PFSK-1 (cell line): ENCODE data around the gene DDX52.

Experiments used
- FOXP2 ChIP-seq: optimal IDR thresholded peaks from 2 replicates; pipeline ENCODE3; 2011; ENCODE audit warnings: borderline replicate concordance, control low read depth, inconsistent platforms; ENCODE audit not compliant: insufficient read depth; ENCODE audit errors: extremely low read length, extremely low read depth
- POLR2AphosphoS5 ChIP-seq: IDR thresholded peaks from 2 replicates; pipeline ENCODE4 v1.6.1; 2012; ENCODE audit warnings: low read depth, mild to moderate bottlenecking, control low read depth, low read length, moderate library complexity
- REST ChIP-seq, 2 experiments: IDR thresholded peaks; 2 replicates each; pipeline versions ENCODE4 v1.6.1 to v1.8.0; 2011 to 2012; ENCODE audit warnings: low read depth in 2 of 2, low read length in 2 of 2, control low read depth in 1 of 2, inconsistent platforms in 1 of 2, mild to moderate bottlenecking in 1 of 2, moderate library complexity in 1 of 2; ENCODE audit not compliant: insufficient read depth in 1 of 2
- SIN3A ChIP-seq: IDR thresholded peaks from 2 replicates; pipeline ENCODE4 v1.6.1; 2012; ENCODE audit warnings: mild to moderate bottlenecking, low read length, moderate library complexity, borderline replicate concordance; ENCODE audit not compliant: insufficient read depth
- TAF1 ChIP-seq: IDR thresholded peaks from 2 replicates; pipeline ENCODE4 v1.6.1; 2012; ENCODE audit warnings: low read length, control low read depth, borderline replicate concordance; ENCODE audit not compliant: insufficient read depth

- TF ChIP-seq POLR2AphosphoS5 (no peak), TAF1 (no peak), FOXP2 (no peak), REST (IDR thresholded peaks at IDR 0.05; ENCODE audit: insufficient read depth in 1 of 2, low read depth in 2 of 2, low read length in 2 of 2) (no peak), SIN3A (no peak)
These were observed 21.0 kb upstream of the DDX52 start for GRCh38 chr17:37664214-37664613.
